ENCODE results near the gene TDG. TPM values are rescaled to one million over a fixed set of nuclear protein-coding genes. Genes with fewer than 3 reads are reported as not detected.
"Not testable (repeated sequence)": the region's sequence is repeated elsewhere in the genome, so short reads cannot be mapped to it uniquely, and the experiment has no call there.

TDG gene
- total RNA-seq, 1 experiment from 2014 or later = 42.0 TPM

- DNase-seq (ENCODE audit: low read depth) = no peak
Measured at GRCh38 chr12:104022786-104023185, 57.1 kb downstream of the TDG start.

DNA sequence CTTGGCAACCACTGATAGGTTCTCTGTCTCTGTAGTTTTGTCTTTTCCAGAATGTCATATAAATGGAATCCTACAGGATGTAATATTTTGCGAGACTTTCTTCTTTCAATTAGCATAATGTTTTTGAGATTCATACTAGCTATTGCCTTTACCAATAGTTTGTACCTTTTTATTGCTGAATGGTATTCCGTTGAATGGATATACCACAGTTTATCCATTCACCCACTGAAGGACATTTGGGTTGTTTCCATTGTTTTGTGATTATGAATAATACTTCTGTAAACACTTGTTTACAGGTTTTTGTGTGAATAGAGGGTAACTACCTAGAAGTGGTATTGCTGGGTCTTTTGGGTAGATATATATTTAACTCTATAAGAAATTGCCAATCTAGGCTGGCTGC is 58.0 kb downstream of the TDG start:
- DNase-seq (ENCODE audit: low read depth) = no peak

DNA sequence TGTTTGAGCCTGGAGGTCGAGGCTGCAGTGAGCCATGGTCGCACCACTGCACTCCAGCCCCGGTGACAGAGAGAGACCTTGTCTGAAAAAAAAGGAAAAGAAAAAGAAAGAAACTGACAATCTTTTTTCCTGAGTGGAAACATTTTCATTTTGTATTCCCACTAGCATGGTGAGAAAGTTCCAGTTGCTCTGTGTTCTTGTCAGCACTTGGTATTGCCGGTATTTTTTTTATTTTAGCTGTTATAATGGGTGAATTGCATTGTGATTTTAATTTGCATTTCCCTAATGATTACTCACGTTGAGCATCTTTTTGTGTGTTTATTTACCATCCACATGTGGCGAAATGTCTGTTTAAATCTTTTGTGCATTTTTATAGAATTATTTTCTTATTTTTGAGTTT is 58.7 kb downstream of the TDG start:
- no peak for DNase-seq (ENCODE audit: low read depth)

DNA sequence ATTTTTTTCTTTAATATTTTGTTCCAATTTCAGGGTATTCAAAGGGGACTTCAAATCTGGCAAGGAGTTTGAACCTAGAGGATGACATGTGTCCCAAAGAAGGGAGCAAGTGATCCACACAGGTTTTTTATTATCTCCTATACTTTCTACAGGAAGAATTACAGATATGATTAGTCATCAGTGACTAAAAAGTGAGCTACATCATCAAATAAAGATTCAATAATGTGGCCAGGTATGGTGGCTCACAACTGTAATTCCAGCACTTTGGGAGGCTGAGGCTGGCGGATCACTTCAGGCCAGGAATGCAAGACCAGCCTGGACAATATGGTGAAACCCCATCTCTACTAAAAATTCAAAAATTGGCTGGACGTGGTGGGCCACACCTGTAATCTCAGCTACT is 60.1 kb downstream of the TDG start:
- DNase-seq (ENCODE audit: low read depth) = no peak

- no peak for DNase-seq (ENCODE audit: low read depth)
Measured at GRCh38 chr12:104026841-104027599, 61.3 kb downstream of the TDG start.

DNA sequence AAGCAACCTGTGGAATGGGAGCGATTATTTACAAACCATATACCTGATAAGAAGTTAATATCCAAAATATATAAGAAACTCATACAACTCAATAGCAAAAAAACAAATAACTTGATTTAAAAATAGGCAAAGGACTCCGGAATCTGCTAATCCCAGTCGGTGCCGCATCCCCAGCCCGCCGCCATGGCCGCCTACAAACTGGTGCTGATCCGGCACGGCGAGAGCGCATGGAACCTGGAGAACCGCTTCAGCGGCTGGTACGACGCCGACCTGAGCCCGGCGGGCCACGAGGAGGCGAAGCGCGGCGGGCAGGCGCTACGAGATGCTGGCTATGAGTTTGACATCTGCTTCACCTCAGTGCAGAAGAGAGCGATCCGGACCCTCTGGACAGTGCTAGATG is 64.9 kb downstream of the TDG start:
- not testable (repeated sequence) for DNase-seq (ENCODE audit: low read depth)

GRCh38 chr12:104036143-104036542 is 70.5 kb downstream of the TDG start:
- not testable (repeated sequence) for DNase-seq (ENCODE audit: low read depth)

Other genes starting within 250 kb of the TDG start
- gene NT5DC3, start 124.6 kb upstream of the TDG start, total RNA-seq (2014; rRNA removed; shearing (Covaris generic)) = 5.7 and 14.5 TPM in 2 replicates
- 840 and 1,074 TPM in 2 replicates for gene HSP90B1, start 35.5 kb upstream of the TDG start, total RNA-seq (2014; rRNA removed; shearing (Covaris generic))
- 4.0 and 6.6 TPM in 2 replicates for gene GLT8D2, start 84.3 kb downstream of the TDG start, total RNA-seq (2014; rRNA removed; shearing (Covaris generic))
- gene HCFC2, start 98.7 kb downstream of the TDG start, total RNA-seq (2014; rRNA removed; shearing (Covaris generic)) = 10.3 and 15.1 TPM in 2 replicates
- 29.7 and 43.1 TPM in 2 replicates for gene NFYB, start 172.3 kb downstream of the TDG start, total RNA-seq (2014; rRNA removed; shearing (Covaris generic))
- gene TXNRD1, start 249.9 kb downstream of the TDG start, total RNA-seq (2014; rRNA removed; shearing (Covaris generic)) = 265 and 275 TPM in 2 replicates

Measured in Daoy (cell line).